SK-N-SH (cell line): Measurements from ENCODE around the gene SUPT3H.
"Not testable (repeated sequence)": the region's sequence is repeated elsewhere in the genome, so short reads cannot be mapped to it uniquely, and the experiment has no call there.

Experiments
- EP300 ChIP-seq, 2 experiments: IDR thresholded peaks; 2 replicates each; pipeline versions ENCODE4 v1.4.0 to v1.6.1; 2012; ENCODE audit warnings: borderline replicate concordance in 1 of 2, low read depth in 1 of 2, low read length in 1 of 2
- NFIC ChIP-seq: IDR thresholded peaks from 2 replicates; pipeline ENCODE4 v1.4.0; 2012; ENCODE audit warnings: borderline replicate concordance
- RCOR1 ChIP-seq: fragments of 150-350 bp; IDR thresholded peaks from 2 replicates; pipeline ENCODE4 v1.6.1; 2017; ENCODE audit warnings: antibody characterized with exemption, low read length
- RFX5 ChIP-seq: IDR thresholded peaks from 2 replicates; pipeline ENCODE4 v1.6.1; 2012; ENCODE audit warnings: mild to moderate bottlenecking, improper control_type of control experiment, low read length
- TF ChIP-seq, protein P1 (sequence below): fragments of 200-600 bp; sonication (generic); IDR thresholded peaks from 2 replicates; pipeline ENCODE4 v1.6.1; 2017; ENCODE audit warnings: antibody characterized with exemption, mild to moderate bottlenecking, moderate library complexity

- not testable (repeated sequence) for TF ChIP-seq RFX5; NFIC; RCOR1; EP300 (IDR thresholded peaks at IDR 0.05; ENCODE audit: borderline replicate concordance in 1 of 2, low read depth in 1 of 2, low read length in 1 of 2)
- TF ChIP-seq, protein P1, sequence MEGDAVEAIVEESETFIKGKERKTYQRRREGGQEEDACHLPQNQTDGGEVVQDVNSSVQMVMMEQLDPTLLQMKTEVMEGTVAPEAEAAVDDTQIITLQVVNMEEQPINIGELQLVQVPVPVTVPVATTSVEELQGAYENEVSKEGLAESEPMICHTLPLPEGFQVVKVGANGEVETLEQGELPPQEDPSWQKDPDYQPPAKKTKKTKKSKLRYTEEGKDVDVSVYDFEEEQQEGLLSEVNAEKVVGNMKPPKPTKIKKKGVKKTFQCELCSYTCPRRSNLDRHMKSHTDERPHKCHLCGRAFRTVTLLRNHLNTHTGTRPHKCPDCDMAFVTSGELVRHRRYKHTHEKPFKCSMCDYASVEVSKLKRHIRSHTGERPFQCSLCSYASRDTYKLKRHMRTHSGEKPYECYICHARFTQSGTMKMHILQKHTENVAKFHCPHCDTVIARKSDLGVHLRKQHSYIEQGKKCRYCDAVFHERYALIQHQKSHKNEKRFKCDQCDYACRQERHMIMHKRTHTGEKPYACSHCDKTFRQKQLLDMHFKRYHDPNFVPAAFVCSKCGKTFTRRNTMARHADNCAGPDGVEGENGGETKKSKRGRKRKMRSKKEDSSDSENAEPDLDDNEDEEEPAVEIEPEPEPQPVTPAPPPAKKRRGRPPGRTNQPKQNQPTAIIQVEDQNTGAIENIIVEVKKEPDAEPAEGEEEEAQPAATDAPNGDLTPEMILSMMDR = not testable (repeated sequence)
Measured at GRCh38 chr6:44879071-44879470, 498.7 kb downstream of the SUPT3H start.
